Mesendoderm (in vitro differentiated cells): ENCODE results near the gene TAOK1.
"Not testable (repeated sequence)": the region's sequence is repeated elsewhere in the genome, so short reads cannot be mapped to it uniquely, and the experiment has no call there.

ENCODE experiments used
- DNase-seq: peaks from one replicate; pipeline ENCODE4 v3.0.0; 2013
- H2AK5ac ChIP-seq: 2 replicates; pipeline ENCODE4 v1.6.1; 2013; ENCODE audit warnings: low read length, inconsistent platforms
- H2BK120ac ChIP-seq: 2 replicates; pipeline ENCODE4 v1.6.1; 2013; ENCODE audit warnings: low read depth, mild to moderate bottlenecking, low read length, moderate library complexity, mixed read lengths
- H2BK15ac ChIP-seq: replicated peaks from 2 replicates; pipeline ENCODE4 v1.6.1; 2013; ENCODE audit warnings: low read depth, mild to moderate bottlenecking, moderate library complexity
- H2BK5ac ChIP-seq: 2 replicates; pipeline ENCODE4 v1.6.1; 2013; ENCODE audit warnings: low read length, inconsistent platforms
- H3K18ac ChIP-seq: 2 replicates; pipeline ENCODE4 v1.6.1; 2013; ENCODE audit warnings: mild to moderate bottlenecking, low read length, mixed read lengths
- H3K23ac ChIP-seq: one replicate; pipeline ENCODE4 v1.6.1; 2013; ENCODE audit warnings: low read length
- H3K27ac ChIP-seq: 2 replicates; pipeline ENCODE4 v1.5.1; 2013; ENCODE audit warnings: low read depth, mild to moderate bottlenecking, inconsistent platforms, low read length, moderate library complexity
- H3K27me3 ChIP-seq: 2 replicates; pipeline ENCODE4 v1.6.1; 2013; ENCODE audit warnings: low read length, control low read depth, mild to moderate bottlenecking, inconsistent platforms; ENCODE audit not compliant: insufficient read depth, poor library complexity
- H3K36me3 ChIP-seq: 2 replicates; pipeline ENCODE4 v1.6.1; 2013; ENCODE audit warnings: low read length, inconsistent platforms; ENCODE audit not compliant: control insufficient read depth, insufficient read depth
- H3K4ac ChIP-seq: one replicate; pipeline ENCODE4 v1.6.1; 2013; ENCODE audit warnings: low read depth, mild to moderate bottlenecking, low read length, moderate library complexity
- H3K4me1 ChIP-seq: 2 replicates; pipeline ENCODE4 v1.6.1; 2013; ENCODE audit warnings: low read depth, low read length, inconsistent platforms; ENCODE audit not compliant: control insufficient read depth
- H3K4me2 ChIP-seq: 2 replicates; pipeline ENCODE4 v1.6.1; 2013; ENCODE audit warnings: low read length
- H3K4me3 ChIP-seq: 2 replicates; pipeline ENCODE4 v1.5.1; 2013; ENCODE audit warnings: mild to moderate bottlenecking, low read length
- H3K56ac ChIP-seq: one replicate; pipeline ENCODE4 v1.6.1; 2013; ENCODE audit warnings: low read length
- H3K79me1 ChIP-seq: 2 replicates; pipeline ENCODE4 v1.6.1; 2013; ENCODE audit warnings: low read length, inconsistent platforms
- H3K79me2 ChIP-seq: 2 replicates; pipeline ENCODE4 v1.6.1; 2013; ENCODE audit warnings: mild to moderate bottlenecking, low read length; ENCODE audit not compliant: control insufficient read depth, insufficient read depth
- H3K9ac ChIP-seq: 2 replicates; pipeline ENCODE4 v1.6.1; 2013; ENCODE audit warnings: low read length, inconsistent platforms
- H4K5ac ChIP-seq: one replicate; pipeline ENCODE4 v1.6.1; 2013; ENCODE audit warnings: low read length
- H4K8ac ChIP-seq: one replicate; pipeline ENCODE4 v1.6.1; 2013; ENCODE audit warnings: low read depth, mild to moderate bottlenecking, control low read depth, low read length, moderate library complexity
- WGBS: extraction: QIAGEN DNeasy Blood & Tissue Kit; methylation state at CpG from one replicate; pipeline ENCODE4 v1.1.7; 2013; ENCODE audit warnings: low lambda C conversion rate, missing lambda C conversion rate; ENCODE audit not compliant: insufficient coverage; ENCODE audit errors: extremely low coverage; 5-methylcytosine and 5-hydroxymethylcytosine counted together

TAOK1 gene

DNA sequence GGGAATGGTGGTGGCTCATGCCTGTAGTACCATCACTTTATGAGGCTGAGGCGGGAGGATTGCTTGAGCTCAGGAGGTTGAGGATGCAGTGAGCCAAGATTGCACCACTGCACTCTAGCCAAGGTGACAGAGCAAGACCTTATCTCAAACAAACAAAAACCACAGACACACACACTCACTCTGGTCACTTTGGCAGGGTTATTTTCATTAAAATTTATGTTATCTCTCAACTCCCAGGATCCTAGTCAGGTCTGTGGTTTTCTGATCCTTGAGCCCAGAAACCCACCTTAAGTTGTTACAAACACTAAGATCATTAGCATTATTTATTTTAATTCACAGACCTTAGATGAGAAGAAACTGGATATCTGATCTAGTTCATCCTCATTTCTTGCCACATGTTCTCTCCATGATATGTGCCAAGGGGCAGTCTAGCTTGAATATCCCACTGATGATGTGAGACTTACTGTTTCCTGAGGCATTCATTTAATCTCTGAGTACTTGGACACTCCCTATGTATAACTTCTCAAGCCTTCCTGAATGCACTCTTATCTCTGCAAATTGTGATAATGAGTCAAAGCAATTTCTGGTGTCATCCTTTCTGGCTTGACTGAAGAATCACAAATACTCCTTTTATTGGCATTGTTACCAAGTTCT, 167.0 kb downstream of the TAOK1 start:
- H4K8ac ChIP-seq: no peak overlapping the region
- no peak for DNase-seq
- H3K4me3 ChIP-seq: no peak overlapping the region
- H3K4me1 ChIP-seq: no peaks in the 10 kb centered on the region
- no peak overlapping the region for H3K56ac ChIP-seq
- no peaks in the 10 kb centered on the region for H3K27me3 ChIP-seq
- H3K4me2 ChIP-seq: no peak overlapping the region
- no peak overlapping the region for H3K23ac ChIP-seq
- H2BK5ac ChIP-seq: no peak overlapping the region
- H3K36me3 ChIP-seq: no peaks in the 10 kb centered on the region
- H2BK15ac ChIP-seq: no peak overlapping the region
- no peaks in the 10 kb centered on the region for H3K79me2 ChIP-seq
- no peak overlapping the region for H3K27ac ChIP-seq
- no peak overlapping the region for H3K18ac ChIP-seq
- no peaks in the 10 kb centered on the region for H3K79me1 ChIP-seq
- no peak overlapping the region for H3K4ac ChIP-seq
- no peak overlapping the region for H4K5ac ChIP-seq
- no peak overlapping the region for H2BK120ac ChIP-seq
- H2AK5ac ChIP-seq: no peak overlapping the region
- WGBS: no CpG with 5 or more reads among the region's 1 CpG
- H3K9ac ChIP-seq: no peak overlapping the region

GRCh38 chr17:29557739-29558116, 167.6 kb downstream of the TAOK1 start:
- no peak for DNase-seq
- Histone ChIP-seq H3K56ac (no peak overlapping the region), H3K27me3 (no peaks in the 10 kb centered on the region), H4K5ac (no peak overlapping the region), H2BK15ac (no peak overlapping the region), H3K4me2 (no peak overlapping the region), H3K79me2 (no peaks in the 10 kb centered on the region), H3K23ac (no peak overlapping the region), H3K4me3 (no peak overlapping the region), H2BK120ac (no peak overlapping the region), H3K36me3 (no peaks in the 10 kb centered on the region), H4K8ac (no peak overlapping the region), H2AK5ac (no peak overlapping the region), H3K27ac (no peak overlapping the region), H3K18ac (no peak overlapping the region), H3K4me1 (no peaks in the 10 kb centered on the region), H2BK5ac (no peak overlapping the region), H3K4ac (no peak overlapping the region), H3K79me1 (no peaks in the 10 kb centered on the region), H3K9ac (no peak overlapping the region)

GRCh38 chr17:29558139-29558538, 168.0 kb downstream of the TAOK1 start:
- H3K4me2 ChIP-seq, H3K56ac ChIP-seq, H3K9ac ChIP-seq, H3K36me3 ChIP-seq, H2BK15ac ChIP-seq, DNase-seq, H3K23ac ChIP-seq, H3K79me2 ChIP-seq, H2AK5ac ChIP-seq, H3K27me3 ChIP-seq, H3K27ac ChIP-seq, H3K4me3 ChIP-seq, H3K79me1 ChIP-seq, H3K4ac ChIP-seq, H4K5ac ChIP-seq, H3K18ac ChIP-seq, H3K4me1 ChIP-seq, H2BK120ac ChIP-seq, H2BK5ac ChIP-seq, H4K8ac ChIP-seq: not testable (repeated sequence)
- WGBS: no CpG with 5 or more reads among the region's 5 CpGs

DNA sequence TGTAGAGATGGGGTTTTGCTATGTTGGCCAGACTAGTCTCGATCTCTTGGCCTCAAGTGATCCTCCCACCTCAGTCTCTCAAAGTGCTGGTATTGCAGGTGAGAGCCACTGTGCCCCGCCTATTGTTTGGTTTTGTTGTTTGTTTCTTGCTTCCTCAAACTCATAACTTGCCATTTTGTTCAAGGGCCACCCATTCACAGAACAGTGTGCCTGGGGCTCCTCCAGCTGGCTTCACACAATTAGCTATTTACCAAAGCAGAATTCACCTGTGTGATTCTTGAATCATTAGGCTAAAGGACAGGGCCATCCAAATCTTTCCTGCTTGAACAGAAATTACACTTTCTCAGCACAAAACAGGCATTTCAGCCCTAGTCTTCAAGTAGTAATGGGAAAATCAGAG, 169.5 kb downstream of the TAOK1 start:
- Histone ChIP-seq H2BK5ac (no peak overlapping the region), H3K4me2 (no peak overlapping the region), H3K27ac (no peak overlapping the region), H3K79me1 (no peaks in the 10 kb centered on the region), H3K4me3 (no peak overlapping the region), H3K27me3 (no peaks in the 10 kb centered on the region), H2BK15ac (no peak overlapping the region), H4K8ac (no peak overlapping the region), H2AK5ac (no peak overlapping the region), H3K4me1 (no peaks in the 10 kb centered on the region), H3K4ac (no peak overlapping the region), H3K18ac (no peak overlapping the region), H3K23ac (no peak overlapping the region), H2BK120ac (no peak overlapping the region), H3K36me3 (no peaks in the 10 kb centered on the region), H3K79me2 (no peaks in the 10 kb centered on the region), H3K9ac (no peak overlapping the region), H3K56ac (no peak overlapping the region), H4K5ac (no peak overlapping the region)
- WGBS: no CpG with 5 or more reads among the region's 2 CpGs
- no peak for DNase-seq

- Histone ChIP-seq H2BK120ac (no peak overlapping the region), H3K79me1 (no peaks in the 10 kb centered on the region), H2BK15ac (no peak overlapping the region), H3K36me3 (no peaks in the 10 kb centered on the region), H3K4me1 (no peaks in the 10 kb centered on the region), H3K18ac (no peak overlapping the region), H2BK5ac (no peak overlapping the region), H3K56ac (no peak overlapping the region), H3K23ac (no peak overlapping the region), H3K79me2 (no peaks in the 10 kb centered on the region), H3K4me3 (no peak overlapping the region), H3K27me3 (no peaks in the 10 kb centered on the region), H3K4me2 (no peak overlapping the region), H3K9ac (no peak overlapping the region), H2AK5ac (no peak overlapping the region), H3K4ac (no peak overlapping the region), H3K27ac (no peak overlapping the region), H4K8ac (no peak overlapping the region), H4K5ac (no peak overlapping the region)
- DNase-seq: no peak
- no CpG with 5 or more reads among the region's 6 CpGs for WGBS
Measured at GRCh38 chr17:29560316-29560715, 170.2 kb downstream of the TAOK1 start.
